GM19351 (cell line): Measurements from ENCODE around the gene HSPA1L.
"Not testable (repeated sequence)": the region's sequence is repeated elsewhere in the genome, so short reads cannot be mapped to it uniquely, and the experiment has no call there.

ENCODE experiments used
- ATAC-seq: cut with Tn5 transposase; IDR thresholded peaks from one replicate; pipeline ENCODE4 v1.9.1; 2021; ENCODE audit warnings: mild to moderate bottlenecking, moderate library complexity; ENCODE audit not compliant: unreplicated experiment

The HSPA1L gene

GRCh38 chr6:31815025-31815838, at the start of gene HSPA1L, which contains the start of gene HSPA1A:
Gene HSPA1L, minus strand, starts transcription at chr6:31815283. Its CDS starts 3,311 bp downstream, at chr6:31811972.
Gene HSPA1A, plus strand, starts transcription at chr6:31815543. Its CDS starts 214 bp downstream, at chr6:31815757.
- ATAC-seq, result no peak

DNA sequence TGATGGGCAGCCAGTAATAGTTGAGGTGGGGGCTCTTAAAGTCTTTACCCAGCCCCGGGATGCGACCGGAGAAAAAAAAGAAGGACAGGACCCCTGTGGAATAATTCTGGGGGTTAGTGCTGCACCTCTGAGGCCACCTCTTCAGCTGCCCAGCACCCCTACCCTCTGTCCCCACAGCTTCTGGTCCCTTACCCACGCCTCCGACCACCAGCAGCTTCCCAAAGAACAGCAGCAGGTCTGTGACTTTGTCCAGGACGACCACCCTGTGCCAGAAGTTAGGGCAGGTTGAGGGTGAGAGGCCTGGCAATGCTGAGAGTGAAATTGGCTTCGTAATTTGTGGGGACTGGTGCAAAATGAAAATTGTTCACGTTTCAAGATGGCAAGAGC, 49.7 kb upstream of the HSPA1L start:
- no peak for ATAC-seq

- not testable (repeated sequence) for ATAC-seq
These were observed 49.1 kb upstream of the HSPA1L start for GRCh38 chr6:31864123-31864562.

- ATAC-seq, result peak; percentile 93
These were observed 47.5 kb upstream of the HSPA1L start, which contains the start of gene NEU1 for GRCh38 chr6:31862344-31863235. Gene NEU1, minus strand, starts transcription at chr6:31862821. Its CDS starts 45 bp downstream, at chr6:31862776.

GRCh38 chr6:31861919-31862343, 46.8 kb upstream of the HSPA1L start:
- no peak for ATAC-seq

DNA sequence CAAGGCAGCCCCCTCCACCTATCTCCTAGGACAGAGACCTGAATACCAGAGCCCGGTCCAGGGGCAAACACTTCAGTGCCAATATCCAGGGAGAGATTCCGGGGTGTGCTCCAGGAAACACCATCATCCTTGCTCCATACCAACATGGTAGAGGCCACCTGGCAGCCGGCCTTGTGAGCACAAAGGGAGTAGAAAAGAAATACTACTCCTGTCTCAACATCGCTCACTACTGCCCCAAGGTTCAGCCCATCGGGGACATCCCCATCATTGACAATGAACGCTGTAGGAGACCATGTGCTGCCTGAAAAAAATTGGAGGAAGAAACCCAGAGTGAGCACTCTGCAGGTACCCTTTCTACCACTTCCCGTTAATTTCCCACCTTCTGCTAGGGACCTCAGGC, 46.1 kb upstream of the HSPA1L start:
- no peak for ATAC-seq

DNA sequence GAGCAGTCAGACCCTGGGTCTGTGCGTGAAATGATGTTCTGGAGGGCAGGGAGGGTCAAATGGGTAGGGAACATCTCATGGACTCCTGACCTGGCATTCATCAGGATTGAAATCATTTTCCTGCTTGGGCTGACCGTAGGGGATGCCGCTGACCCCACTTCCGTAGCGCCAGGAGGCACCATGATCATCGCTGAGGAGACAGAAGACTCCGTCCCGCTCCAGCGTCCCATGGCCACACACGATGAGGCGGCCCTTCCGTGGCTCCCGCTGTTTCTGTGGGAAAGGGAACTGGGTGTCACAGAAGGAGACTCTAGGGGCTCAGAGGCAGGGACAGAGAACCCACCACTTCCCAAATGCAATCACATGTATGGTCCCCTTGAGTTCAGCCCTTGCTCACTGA, 45.3 kb upstream of the HSPA1L start:
- no peak for ATAC-seq

- no peak for ATAC-seq
These were observed 44.8 kb upstream of the HSPA1L start for GRCh38 chr6:31859923-31860322.

GRCh38 chr6:31858707-31859106, 43.6 kb upstream of the HSPA1L start:
- ATAC-seq, result no peak

GRCh38 chr6:31857774-31858173, 42.7 kb upstream of the HSPA1L start:
- not testable (repeated sequence) for ATAC-seq

GRCh38 chr6:31851980-31852718, 37.1 kb upstream of the HSPA1L start:
- ATAC-seq, result not testable (repeated sequence)

- ATAC-seq, result no peak
These were observed 36.4 kb upstream of the HSPA1L start for GRCh38 chr6:31851485-31851832.

DNA sequence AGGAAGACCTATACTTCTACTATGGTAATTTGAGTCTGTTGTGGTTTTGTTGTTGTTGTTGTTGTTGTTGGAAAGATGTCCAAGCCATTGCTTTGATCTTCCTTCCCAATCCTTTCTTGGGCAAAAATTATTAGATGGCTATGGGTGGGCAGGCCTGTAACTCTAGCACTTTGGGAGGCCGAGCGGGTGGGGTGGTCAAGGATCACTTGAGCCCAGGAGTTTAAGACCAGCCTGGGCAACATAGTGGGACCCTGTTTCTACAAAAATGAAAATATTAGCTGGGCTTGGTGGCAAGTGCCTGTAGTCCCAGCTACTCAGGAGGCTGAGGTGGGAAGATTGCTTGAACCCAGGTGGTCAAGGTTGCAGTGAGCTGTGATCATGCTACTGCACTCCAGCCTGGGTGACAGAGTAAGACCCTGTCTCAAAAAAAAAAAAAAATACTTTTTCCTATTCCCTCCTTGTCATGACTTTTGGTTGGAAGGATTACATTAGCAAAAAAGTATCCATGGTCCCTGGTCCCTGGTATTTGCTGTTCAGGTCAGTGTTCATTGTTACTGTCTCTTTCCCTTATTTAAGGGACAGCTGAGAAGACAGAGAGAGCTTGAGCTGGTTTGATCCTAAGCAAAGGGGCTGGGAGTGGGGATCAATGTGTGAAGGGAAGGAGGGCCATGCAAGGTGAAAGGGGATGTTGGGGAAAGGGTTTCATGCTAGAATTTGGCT, 35.8 kb upstream of the HSPA1L start:
- ATAC-seq, result no peak

DNA sequence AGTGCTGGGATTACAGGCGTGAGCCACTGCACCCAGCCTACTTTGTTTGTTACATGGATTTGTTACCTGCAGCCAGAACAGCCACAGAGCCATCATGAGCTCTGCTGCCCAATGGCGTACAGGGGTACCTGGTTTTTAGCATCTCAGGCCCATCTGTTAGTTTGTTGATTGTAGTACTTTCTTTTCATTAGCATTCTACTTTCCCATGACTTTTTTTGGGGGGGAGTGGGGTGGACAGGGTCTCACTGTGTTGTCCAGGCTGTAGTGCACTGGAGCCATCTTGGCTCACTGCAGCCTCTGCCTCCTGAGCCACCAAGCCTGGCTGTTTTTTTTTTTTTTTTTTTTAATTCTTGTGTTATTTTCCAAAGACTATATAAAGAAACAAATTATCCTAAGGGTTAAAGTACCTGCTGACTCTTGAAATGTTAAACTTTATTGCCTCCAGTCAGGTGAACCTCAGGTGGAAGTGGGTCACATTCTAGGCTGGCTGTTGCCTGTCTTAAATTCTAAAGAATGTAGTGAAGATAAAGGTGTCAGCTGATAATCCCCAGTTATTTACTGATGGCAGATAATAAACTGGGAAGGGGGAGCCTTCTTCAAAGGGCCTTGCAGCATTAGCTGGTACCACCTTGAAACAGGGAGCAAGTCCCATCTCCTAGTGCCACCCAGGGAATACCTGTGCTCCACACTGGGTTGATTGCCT, 32.3 kb upstream of the HSPA1L start:
- ATAC-seq, result no peak

- no peak for ATAC-seq
These were observed 29.4 kb upstream of the HSPA1L start for GRCh38 chr6:31844507-31844906.

DNA sequence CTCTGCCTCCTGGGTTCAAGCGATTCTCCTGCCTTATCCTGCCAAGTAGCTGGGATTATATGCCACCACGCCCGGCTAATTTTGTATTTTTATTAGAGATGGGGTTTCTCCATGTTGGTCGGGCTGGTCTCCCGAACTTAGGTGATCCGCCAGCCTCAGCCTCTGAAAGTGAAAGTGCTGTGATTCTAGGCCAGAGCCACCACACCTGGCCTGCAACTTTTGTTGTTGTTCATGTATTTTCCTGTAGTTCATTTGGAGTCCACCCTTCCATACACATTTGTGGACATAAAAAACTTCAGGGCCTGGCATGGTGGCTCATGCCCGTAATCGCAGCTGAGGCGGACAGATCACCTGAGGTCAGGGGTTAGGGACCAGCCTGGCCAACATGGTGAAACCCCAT, 27.0 kb upstream of the HSPA1L start:
- ATAC-seq, result no peak

DNA sequence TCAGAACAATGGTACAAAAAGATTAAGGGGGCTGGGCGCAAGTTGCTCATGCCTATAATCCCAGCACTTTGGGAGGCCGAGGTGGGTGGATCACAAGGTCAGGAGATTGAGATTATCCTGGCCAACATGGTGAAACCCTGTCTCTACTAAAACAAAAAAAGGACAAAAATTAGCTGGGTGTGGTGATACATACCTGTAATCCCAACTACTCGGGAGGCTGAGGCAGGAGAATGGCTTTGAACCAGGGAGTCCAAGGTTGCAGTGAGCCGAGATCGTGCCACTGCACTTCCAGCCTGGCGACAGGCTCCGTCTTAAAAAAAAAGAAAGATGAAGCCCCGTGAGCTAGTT, 24.7 kb upstream of the HSPA1L start:
- not testable (repeated sequence) for ATAC-seq

- no peak for ATAC-seq
These were observed 23.9 kb upstream of the HSPA1L start for GRCh38 chr6:31838968-31839367.

DNA sequence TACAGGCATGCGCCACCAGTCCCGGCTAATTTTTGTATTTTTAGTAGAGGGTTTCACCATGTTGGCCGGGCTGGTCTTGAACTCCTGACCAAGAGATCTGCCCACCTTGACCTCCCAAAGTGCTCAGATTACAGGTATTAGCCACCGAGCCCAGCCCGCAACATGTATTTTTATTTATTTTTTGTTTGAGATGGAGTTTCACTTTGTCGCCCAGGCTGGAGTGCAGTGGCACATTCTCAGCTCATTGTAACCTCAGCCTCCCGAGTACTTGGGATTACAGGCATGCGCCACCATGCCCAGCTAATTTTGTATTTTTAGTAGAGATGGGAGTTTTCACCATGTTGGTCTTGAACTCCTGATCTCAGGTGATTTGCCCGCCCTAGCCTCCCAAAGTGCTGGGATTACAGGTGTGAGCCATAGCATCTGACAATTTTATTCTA, 23.1 kb upstream of the HSPA1L start:
- ATAC-seq, result not testable (repeated sequence)
